LNCaP clone FGC (cell line): Measurements from ENCODE around the gene LRCH4.

Experiments
- DNase-seq: peaks from one replicate; pipeline ENCODE4 v3.0.0-alpha.2; 2011; ENCODE audit warnings: low read depth
- H3K4me3 ChIP-seq: 2 replicates; pipeline ENCODE4 v1.5.1; 2011; ENCODE audit warnings: mild to moderate bottlenecking, low read depth, low read length, control low read depth
- TF ChIP-seq, protein P1 (sequence below): IDR thresholded peaks from 2 replicates; pipeline ENCODE4 v1.5.1; 2012; ENCODE audit warnings: mild to moderate bottlenecking; ENCODE audit not compliant: control insufficient read depth, insufficient read depth; ENCODE audit errors: extremely low read depth

The LRCH4 gene

DNA sequence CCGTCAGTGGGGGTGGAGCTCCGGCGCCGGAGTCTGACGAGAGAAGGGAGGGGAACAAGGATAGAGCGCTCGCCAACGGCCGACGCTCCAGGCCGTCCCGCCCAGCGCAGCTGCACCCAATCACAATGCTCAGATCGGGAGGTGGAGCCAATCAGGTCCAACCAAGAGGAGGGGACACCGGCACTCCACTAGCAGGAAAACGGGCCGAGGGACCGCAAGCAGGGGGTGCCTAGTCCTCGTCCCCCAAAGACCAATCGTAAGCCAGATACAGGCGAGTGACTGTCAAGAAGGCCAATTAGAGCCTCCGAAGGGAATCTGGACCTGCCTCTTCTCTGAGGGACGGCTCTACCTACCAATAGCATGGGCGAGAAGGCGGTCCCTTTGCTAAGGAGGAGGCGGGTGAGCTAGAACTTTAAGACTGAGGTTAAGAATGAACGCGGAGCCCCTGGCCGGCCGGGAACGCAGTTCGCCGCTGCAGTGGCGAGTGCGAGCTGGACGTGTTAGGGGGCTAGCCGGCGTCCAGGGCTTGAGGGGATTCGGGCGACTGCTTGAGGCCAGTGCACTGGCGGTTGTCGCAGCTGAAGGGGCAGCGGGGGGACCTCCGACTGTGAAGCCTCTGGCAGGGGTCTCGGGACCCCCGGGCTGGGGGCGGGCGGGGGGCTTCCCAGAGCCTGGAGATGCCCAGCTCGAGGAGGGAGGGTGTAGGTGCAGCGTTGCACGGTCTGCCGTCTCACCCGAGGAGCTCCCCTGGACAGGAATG lies 517 bp upstream of the LRCH4 start, which contains the start of gene FBXO24:
TSS of gene FBXO24 (plus strand) at position 63 of the 760 bp plus-strand sequence. CDS start at position 361, 298 bp downstream.
- peak within 1 kb of the TSS; percentile 97 for H3K4me3 ChIP-seq
- peak; percentile 100 for DNase-seq
- TF ChIP-seq, protein P1, sequence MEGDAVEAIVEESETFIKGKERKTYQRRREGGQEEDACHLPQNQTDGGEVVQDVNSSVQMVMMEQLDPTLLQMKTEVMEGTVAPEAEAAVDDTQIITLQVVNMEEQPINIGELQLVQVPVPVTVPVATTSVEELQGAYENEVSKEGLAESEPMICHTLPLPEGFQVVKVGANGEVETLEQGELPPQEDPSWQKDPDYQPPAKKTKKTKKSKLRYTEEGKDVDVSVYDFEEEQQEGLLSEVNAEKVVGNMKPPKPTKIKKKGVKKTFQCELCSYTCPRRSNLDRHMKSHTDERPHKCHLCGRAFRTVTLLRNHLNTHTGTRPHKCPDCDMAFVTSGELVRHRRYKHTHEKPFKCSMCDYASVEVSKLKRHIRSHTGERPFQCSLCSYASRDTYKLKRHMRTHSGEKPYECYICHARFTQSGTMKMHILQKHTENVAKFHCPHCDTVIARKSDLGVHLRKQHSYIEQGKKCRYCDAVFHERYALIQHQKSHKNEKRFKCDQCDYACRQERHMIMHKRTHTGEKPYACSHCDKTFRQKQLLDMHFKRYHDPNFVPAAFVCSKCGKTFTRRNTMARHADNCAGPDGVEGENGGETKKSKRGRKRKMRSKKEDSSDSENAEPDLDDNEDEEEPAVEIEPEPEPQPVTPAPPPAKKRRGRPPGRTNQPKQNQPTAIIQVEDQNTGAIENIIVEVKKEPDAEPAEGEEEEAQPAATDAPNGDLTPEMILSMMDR, result no peak

DNA sequence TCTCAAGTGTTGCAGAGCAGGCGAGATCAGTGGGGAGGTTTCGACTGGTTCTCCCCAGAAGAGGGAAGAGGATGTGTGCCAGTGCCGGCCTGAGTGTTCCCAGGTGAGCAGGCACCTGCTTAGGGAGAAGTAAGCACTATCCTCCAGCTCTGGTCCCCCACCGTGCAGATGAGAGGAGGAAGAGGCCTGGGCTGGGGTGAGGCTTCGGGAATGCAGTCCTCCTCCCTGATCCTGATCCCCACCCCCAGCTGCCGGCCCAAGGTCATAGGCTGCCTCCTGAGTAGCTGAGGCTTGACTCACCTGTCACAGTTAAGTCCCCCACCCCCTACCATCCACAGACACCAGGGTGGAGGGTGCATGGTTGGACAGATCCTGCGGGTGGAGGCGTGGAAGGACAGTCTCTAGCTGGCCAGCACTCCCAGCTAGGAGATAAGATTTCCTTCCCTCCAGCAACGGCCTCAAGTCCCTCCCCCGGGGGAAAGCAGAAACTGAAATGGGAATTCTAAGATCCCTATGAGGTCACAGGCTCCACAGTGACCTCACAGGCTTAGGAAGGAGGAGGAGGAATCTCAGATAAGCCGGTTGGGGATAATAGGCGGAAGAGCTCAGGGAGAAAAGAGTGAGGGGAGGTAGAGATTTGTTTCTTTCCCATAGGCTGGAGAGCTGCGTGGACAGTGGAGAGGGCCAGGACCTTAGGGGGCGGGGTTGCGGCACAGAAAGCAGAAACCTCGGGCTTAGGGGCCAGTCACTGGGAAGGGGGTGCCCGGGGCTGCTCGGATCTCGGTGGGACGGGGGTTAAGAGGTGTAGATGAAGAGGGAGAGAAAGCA lies 1.0 kb downstream of the LRCH4 start:
- TF ChIP-seq, protein P1, result no peak

DNA sequence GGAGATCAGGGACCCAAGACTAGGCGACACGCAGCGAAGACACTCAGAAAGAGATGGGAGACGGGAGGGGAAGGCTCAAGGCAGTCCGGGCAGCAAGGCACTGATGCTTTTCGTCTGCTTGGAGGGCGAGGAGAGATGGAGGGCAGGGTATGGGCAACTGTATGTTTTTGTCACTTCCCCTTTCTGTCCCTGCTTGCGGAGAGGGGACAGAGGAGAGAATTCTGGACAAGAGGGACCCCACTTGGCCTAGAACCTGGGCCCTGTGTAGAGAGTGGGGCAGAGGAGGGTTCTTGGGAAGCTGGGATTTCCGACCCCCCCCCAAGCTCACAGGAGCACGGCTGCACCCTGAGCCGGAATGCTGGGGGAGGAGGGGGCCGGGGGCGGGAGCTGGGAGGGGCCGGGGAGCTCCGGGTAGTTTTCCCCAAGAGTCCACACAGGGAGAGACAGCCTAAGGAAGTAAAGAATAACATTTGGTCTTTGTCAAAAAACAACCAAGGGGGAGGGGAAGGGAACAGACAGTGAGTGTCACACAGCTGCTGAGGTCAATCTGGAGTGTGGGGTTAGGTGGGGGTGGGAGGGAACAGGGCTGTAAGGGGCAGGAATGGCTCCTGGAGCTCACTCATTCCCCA lies 1.8 kb downstream of the LRCH4 start:
- TF ChIP-seq, protein P1, result no peak
- H3K4me3 ChIP-seq, result peak overlapping the region; percentile 97
- no peak for DNase-seq

More for the DNA sequence above, 1.0 kb downstream of the LRCH4 start:
- DNase-seq, result peak; percentile 50
- peak overlapping the region; percentile 97 for H3K4me3 ChIP-seq

DNA sequence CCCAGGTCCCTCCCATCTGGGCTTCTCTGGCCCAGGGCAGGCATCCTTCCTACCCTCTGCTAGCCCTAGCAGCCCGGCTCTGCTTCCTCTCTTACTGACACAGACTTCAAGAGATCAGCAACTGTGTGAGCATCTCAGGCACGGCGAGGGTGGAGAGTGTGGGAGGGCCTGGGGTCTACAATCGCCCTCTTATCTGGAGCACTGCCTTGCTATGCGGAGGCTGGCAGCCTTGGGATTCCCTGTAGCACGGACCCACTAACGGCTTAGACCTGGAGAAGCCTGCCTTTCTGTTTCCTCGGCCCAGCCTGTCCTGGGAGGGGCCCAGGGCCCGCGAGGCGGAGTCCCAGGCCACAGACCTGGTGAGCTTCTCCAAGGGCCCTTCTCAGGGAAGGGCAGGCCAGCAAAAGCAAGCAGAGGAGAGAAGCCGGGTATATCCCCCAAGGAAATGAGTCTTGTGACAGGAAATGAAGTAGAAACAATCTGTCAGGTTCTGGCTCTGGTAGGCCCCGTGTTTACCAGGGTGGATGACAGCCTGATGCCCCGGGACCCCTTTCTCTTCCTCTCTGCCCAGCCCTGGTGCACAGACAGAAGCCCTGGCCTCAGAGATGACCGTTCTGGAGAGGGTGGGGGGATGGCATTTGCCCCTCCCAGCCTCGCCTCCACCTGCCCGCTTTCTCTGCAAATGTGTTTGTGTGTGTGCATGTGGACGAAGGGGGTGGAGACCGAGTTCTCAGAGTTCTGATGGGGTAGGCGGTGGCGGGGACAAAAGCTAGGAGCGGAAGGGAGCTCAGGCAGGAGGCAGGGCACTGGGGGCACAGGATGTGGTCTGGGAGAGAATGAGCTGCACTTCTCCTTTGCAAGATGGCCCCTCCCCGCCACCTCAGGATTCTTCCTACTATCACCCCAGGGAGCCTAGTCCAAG lies 2.5 kb downstream of the LRCH4 start:
- no peak for DNase-seq
- H3K4me3 ChIP-seq, result peak overlapping the region; percentile 97
- TF ChIP-seq, protein P1, result no peak

DNA sequence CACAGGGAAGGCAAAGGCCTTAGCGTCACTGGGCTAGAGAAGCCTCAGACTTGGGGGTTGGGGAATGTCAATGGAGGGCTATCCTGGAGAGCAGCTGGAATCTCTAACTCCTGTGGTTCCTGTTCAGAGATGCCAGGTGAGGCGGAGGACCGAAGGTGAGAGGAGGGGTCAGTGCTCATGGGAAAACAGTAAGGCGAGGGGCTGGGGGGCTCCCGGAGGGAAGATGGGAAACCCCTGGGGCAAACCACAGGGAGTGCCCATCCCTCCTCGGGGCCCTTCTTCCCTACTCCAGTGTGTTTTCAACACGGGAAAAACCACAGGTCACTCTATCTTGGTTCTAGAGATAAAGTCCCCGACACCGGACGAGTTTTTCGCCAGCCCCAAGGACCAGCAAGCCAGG lies 3.3 kb downstream of the LRCH4 start:
- TF ChIP-seq, protein P1, result no peak
- peak overlapping the region; percentile 97 for H3K4me3 ChIP-seq
- DNase-seq, result no peak

DNA sequence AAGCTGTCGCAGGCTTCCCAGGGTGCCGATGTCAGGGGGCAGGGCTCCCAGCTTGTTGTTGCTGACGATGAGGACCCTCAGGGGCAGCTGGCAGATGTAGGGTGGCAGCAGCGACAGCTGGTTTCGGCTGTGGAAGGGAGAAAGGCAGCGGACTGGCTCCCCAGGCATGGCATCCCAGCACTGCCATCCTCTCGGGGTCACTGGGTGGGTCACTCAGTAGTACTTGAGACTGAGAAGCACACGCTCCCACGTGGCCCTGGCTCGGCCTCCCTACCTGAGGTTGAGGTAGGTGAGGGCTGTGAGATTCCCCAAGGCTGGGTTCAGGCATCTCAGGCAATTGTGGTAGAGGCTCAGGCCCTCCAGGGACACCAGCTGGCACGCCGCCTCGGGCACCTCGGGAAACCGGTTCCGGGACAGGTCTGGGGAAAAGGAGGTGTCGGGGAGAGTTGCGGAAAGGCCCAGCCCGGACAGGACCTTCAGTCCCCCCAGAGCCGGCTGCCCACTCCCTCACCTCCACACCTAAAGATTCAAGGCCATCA lies 3.8 kb downstream of the LRCH4 start:
- TF ChIP-seq, protein P1, result no peak
- H3K4me3 ChIP-seq, result peak overlapping the region; percentile 97
- peak; percentile 49 for DNase-seq
